GM12801 (cell line): Measurements from ENCODE around the gene FAM83C.

Experiments used
- CTCF ChIP-seq: IDR thresholded peaks from one replicate; pipeline ENCODE4 v1.5.1; 2011; ENCODE audit warnings: control low read depth; ENCODE audit not compliant: insufficient read length; ENCODE audit errors: extremely low read depth

Gene FAM83C

GRCh38 chr20:35291654-35292503 is at the start of gene FAM83C:
TSS of gene FAM83C (minus strand) at chr20:35292425. CDS start at chr20:35292304, 121 bp downstream.
- no peak for TF ChIP-seq CTCF

GRCh38 chr20:35341366-35342028 is 49.3 kb upstream of the FAM83C start:
- no peak for TF ChIP-seq CTCF

GRCh38 chr20:35340436-35340835 is 48.2 kb upstream of the FAM83C start:
- no peak for TF ChIP-seq CTCF

GRCh38 chr20:35339636-35340035 is 47.4 kb upstream of the FAM83C start:
- no peak for TF ChIP-seq CTCF

GRCh38 chr20:35339007-35339406 is 46.8 kb upstream of the FAM83C start:
- no peak for TF ChIP-seq CTCF

GRCh38 chr20:35334311-35335101 is 42.3 kb upstream of the FAM83C start:
- no peak for TF ChIP-seq CTCF

GRCh38 chr20:35333606-35334005 is 41.4 kb upstream of the FAM83C start:
- no peak for TF ChIP-seq CTCF
